ENCODE data around the gene PHOSPHO1. TPM values are rescaled to one million over a fixed set of nuclear protein-coding genes. Genes with fewer than 3 reads are reported as not detected.

PHOSPHO1 gene
- total RNA-seq, 1 experiment from 2014 or later = 0.23 TPM

GRCh38 chr17:49218941-49219913 is 11.4 kb downstream of the PHOSPHO1 start:
- DNase-seq (ENCODE audit: low read depth) = no peak

GRCh38 chr17:49217651-49218413 is 12.8 kb downstream of the PHOSPHO1 start:
- no peak for DNase-seq (ENCODE audit: low read depth)

DNA sequence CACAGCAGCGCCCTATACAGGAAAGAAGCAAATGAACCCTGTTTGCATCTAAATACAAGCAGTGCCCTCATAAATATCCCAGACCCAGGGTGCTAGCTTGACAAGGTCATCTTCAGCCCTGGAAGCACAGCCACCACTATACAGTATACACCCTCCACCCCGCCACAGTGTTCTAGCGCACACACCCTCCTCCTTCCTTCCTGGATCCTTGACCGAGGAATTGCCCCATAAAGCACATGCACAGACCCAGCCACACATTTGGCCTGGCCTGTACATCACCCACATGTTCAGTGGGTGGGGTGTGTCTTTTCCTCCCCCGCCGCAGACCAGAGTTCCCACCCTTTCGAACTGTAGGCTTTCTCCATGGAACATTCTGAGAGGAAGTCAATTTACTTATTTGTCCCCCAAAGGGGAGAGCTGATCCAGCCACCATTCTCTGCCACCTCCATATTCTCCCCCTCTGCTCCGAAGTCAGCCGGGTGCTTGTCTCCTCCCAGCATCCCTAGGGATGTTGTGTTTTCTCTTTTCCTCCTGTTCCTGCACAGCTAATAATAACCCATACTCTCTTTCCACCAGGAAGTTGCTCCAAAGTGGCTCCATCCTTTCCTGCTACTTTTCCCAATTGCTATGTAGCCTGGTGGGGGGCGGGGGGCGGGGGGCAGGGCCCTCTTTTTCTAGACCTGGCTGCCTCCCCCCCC is 13.5 kb downstream of the PHOSPHO1 start:
- no peak for DNase-seq (ENCODE audit: low read depth)

DNA sequence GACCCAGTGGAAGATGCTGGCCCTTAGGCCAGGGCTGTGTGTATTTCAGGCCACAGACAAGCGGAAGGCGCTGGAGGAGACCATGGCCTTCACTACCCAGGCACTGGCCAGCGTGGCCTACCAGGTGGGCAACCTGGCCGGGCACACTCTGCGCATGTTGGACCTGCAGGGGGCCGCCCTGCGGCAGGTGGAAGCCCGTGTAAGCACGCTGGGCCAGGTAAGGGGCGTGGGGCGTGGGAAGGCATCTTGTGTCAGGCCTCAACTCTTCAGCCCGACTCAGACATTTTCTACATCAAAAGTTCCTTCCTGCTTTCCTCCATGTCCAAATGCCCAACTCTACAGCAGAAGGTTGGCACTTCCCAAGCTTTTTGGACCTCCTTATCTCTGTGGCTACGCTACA is 14.1 kb downstream of the PHOSPHO1 start:
- DNase-seq (ENCODE audit: low read depth) = no peak

DNA sequence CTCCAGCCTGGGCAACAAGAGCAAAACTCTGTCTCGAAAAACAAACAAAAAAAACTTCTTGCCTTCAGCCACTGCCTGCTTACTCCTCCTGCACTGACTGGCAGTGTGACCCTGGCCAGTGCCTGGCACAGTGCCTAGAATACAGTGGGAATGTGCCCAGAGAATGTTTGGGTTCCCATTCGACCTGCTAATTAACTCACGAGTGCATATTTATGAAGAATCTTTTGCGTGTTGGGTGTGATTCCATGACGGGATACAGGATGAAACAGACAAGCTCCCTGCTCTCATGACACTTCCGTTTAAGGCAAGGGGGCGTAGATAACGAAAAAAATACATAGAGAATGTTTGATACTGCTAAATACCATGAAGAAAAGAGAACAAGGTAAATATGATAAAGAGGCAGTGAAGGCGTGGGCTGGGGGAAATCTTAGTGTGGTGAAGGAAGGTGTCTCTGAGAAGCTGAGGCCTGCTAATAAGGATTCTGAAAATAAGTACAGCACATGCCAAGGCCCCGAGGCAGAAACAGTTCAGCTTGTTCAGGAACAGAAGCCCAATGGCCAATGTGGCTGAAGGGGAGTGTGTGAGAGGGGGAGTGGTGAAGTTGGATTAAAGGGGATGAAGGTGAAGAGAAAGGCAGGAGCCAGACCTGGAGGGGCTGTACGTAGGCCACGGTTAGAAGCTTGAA is 15.8 kb downstream of the PHOSPHO1 start:
- no peak for DNase-seq (ENCODE audit: low read depth)

GRCh38 chr17:49213847-49214246 is 16.7 kb downstream of the PHOSPHO1 start:
- no peak for DNase-seq (ENCODE audit: low read depth)

- no peak for DNase-seq (ENCODE audit: low read depth)
Observed at GRCh38 chr17:49213399-49213798, 17.2 kb downstream of the PHOSPHO1 start.

- peak; percentile 19 for DNase-seq (ENCODE audit: low read depth)
Observed at GRCh38 chr17:49210158-49211029, 20.2 kb downstream of the PHOSPHO1 start, which contains the start of the genes ABI3 and GNGT2. TSS of gene ABI3 (plus strand) at chr17:49210707. CDS start at chr17:49210725, 18 bp downstream. TSS of gene GNGT2 (minus strand) at chr17:49210574. CDS start at chr17:49207422, 3,152 bp downstream.

DNA sequence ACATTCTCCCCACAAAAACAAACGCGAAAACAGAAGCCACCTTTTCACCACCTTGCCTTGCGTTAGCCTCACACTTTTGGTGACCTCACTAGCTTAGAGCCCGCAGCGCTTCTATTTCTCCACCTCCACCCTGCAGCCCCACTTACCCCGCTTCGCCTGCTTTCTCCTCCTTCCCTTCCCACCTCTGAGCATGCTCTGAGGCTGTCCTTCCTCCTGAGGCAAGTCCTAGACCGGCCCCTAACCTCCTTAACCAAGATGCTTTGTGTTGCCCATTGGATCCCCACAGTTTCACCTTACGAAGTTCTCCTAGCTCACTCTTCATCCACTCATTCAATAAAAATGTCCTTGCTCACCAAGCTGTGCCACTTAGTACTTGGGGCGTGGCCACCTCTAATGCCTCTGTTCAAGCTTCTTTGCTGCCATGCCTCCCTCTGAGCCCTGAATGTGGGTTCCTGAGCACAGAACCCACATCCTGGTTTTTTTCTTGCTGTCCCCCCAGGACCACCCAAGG is 21.5 kb downstream of the PHOSPHO1 start:
- peak; percentile 19 for DNase-seq (ENCODE audit: low read depth)

DNA sequence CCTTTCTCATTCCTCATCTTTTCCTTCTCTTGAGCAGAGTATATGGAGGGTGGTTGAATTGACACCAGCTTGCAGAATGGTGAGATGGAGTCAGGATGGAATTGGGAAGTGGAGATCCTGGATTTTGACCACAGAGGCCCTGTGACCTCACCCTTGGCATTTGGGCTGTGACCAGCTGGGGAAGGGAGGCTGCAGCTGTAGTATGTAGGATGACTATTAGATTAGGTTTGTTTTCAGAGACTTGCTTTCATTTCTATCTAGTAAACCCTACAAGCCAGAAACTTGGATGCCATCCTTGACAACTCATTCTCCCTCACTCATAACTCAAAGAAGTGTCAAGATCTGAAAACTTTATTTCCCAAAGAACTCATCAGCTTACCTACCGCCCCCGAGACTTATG is 26.1 kb downstream of the PHOSPHO1 start:
- DNase-seq (ENCODE audit: low read depth) = peak; percentile 27

DNA sequence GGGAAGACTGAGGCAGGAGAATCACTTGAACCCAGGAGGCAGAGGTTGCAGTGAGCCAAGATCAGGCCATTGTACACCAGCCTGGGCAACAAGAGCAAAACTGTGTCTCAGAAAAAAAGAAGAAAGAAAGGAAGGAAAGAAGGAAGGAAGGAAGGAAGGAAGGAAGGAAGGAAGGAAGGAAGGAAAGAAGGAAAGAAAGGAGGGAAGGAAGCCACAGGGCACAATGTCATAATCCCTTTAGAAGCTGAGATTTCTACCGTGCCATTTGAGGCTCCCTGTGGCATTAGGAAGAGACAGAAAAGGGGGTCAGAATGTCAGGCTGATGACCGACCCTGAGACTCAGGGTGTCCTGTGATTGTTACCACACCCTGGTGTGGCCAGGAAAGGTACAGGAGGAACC is 26.8 kb downstream of the PHOSPHO1 start:
- DNase-seq (ENCODE audit: low read depth) = no peak

- DNase-seq (ENCODE audit: low read depth) = no peak
Observed at GRCh38 chr17:49201481-49201927, 29.1 kb downstream of the PHOSPHO1 start.

DNA sequence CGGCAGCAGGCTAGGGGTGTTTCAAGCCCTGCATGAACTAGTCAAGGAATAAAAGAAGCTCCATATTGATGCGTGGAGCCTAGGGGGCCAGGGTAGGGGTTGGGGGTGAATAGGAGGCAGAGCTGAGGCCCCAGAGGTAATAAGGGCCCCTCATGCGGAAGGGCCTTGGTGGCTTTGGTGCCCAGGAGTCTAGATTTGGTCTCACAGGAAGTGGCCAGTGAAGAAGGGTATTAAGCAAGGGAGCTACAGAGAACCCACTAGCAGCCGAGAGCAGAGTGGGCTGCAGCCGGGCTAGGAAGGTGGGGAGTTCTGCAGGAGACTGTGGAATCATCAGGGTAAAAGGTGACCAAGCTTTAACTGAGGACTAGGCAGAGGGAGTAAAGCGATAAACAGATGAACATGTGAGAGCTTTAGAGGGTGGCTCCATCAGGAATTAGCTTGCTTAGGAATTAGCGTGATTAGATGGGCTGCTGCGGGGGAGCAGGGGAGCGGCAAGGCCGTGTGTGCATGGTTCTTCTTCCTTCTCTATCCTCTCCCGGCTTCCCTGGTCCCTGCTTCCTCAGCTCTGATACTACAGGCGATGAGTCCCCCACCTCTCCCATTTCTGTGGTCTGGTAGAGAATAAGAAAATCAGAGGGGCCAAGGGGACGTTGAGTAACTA is 30.0 kb downstream of the PHOSPHO1 start:
- no peak for DNase-seq (ENCODE audit: low read depth)

DNA sequence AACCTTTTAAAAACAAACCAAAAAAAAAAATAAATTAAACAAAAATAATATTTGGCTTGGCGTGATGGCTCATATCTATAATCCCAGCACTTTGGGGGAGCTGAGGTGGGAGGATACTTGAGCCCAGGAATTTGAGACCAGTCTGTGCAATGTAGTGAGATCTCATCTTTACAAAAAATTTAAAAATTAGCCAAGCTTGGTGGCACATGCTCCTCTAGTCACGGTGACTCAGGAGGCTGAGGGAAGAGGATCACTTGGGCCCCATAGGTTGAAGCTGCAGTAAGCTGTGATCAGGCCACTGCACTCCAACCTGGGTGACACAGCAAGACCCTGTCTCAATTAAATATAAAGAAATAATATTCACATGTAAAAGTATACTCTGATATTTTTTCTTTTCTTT is 32.4 kb downstream of the PHOSPHO1 start:
- DNase-seq (ENCODE audit: low read depth) = no peak

GRCh38 chr17:49197346-49197998 is 33.1 kb downstream of the PHOSPHO1 start:
- DNase-seq (ENCODE audit: low read depth) = no peak

DNA sequence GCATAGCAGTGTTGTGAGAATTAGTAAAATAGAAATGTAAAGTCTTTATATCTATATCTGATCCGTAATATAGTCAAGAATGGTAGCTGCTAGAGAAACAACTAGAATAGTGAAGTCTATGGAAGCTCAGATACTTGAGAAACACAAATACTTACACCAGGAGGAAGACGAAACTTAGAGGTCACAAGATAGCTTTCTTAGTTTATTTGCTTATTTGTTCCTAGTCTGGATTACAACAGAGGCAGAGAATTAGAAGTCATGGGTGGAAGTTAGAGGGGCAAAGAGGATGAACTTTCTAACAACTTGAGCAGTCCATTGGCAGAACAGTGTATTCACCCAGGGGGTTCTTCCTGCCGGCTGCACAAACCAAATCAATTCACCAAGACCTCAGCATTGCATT is 34.1 kb downstream of the PHOSPHO1 start:
- DNase-seq (ENCODE audit: low read depth) = no peak

- DNase-seq (ENCODE audit: low read depth) = no peak
Observed at GRCh38 chr17:49195751-49196150, 34.8 kb downstream of the PHOSPHO1 start.

DNA sequence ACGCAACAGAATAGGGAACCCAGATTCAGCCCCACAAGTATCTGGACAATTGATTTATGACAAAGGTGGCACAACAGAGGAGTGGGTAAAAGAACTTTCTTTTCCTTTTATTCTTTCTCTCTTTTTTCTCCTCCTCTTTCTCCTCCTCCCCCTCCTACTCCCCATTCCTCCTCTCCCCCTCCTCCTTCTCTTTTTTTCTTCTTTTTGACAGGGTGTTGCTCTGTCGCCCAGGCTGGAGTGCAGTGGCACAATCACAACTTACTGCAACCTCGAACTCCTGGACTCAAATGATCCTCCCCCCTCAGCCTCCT is 36.3 kb downstream of the PHOSPHO1 start:
- DNase-seq (ENCODE audit: low read depth) = no peak

Measured in LHCN-M2 (cell line).